ENCODE measurements around the gene ZMYM5. TPM values are rescaled to one million over a fixed set of nuclear protein-coding genes. Genes with fewer than 3 reads are reported as not detected.

Gene ZMYM5
- total and polyA plus RNA-seq, 3 experiments from 2014 or later, result 11.9 to 26.8 (median 12.2) TPM

GRCh38 chr13:19881641-19882040 lies 18.2 kb upstream of the ZMYM5 start:
- Mint-ChIP-seq H3K9me3 (no peaks in the 10 kb centered on the region), H3K36me3 (no peaks in the 10 kb centered on the region), H3K27me3 (peaks cover 4 to 17% of the 10 kb centered on the region in 2 donors), H3K4me3 (no peak overlapping the region), H3K27ac (no peak overlapping the region), H3K4me1 (no peaks in the 10 kb centered on the region)
- Histone ChIP-seq H3K27me3 (ENCODE audit: insufficient read depth, low read length, poor library complexity, severe bottlenecking) (no peaks in the 10 kb centered on the region), H3K36me3 (ENCODE audit: insufficient read depth, low read length) (no peaks in the 10 kb centered on the region), H3K4me3 (ENCODE audit: low read length) (no peak overlapping the region), H3K4me1 (ENCODE audit: insufficient read depth, low read length) (no peaks in the 10 kb centered on the region), H3K9me3 (ENCODE audit: low read length) (no peaks in the 10 kb centered on the region), H3K27ac (ENCODE audit: low read depth, low read length) (no peak overlapping the region)
- ChIA-PET POLR2A (no interaction called here), CTCF (interaction anchor here (0.8 kb wide), 1 partner anchor 10 kb away, joined by 4 read pairs; no protein-coding TSS in a partner anchor)
- DNase-seq, result no peak

- ChIA-PET POLR2A (interaction anchor here (0.6 to 2.4 kb wide), 4 partner anchors 83 to 95 kb away, joined by 3 to 30 read pairs (median 8); partner anchors contain the start of gene PSPC1), CTCF (interaction anchor here (0.7 to 1.7 kb wide), 7 partner anchors 12 to 93 kb away, joined by 3 to 10 read pairs (median 5); partner anchors contain the start of gene PSPC1)
- H3K36me3 Mint-ChIP-seq, result peaks cover 0 to 23% (median 0%) of the 10 kb centered on the region in 3 donors
- Histone ChIP-seq H3K36me3 (ENCODE audit: insufficient read depth, low read length) (no peaks in the 10 kb centered on the region), H3K27ac (ENCODE audit: low read depth, low read length) (peak overlapping the region; percentile 86), H3K27me3 (ENCODE audit: insufficient read depth, low read length, poor library complexity, severe bottlenecking) (no peaks in the 10 kb centered on the region), H3K4me3 (ENCODE audit: low read length) (peak overlapping the region; percentile 89), H3K4me1 (ENCODE audit: insufficient read depth, low read length) (peaks cover 17% of the 10 kb centered on the region), H3K9me3 (ENCODE audit: low read length) (no peaks in the 10 kb centered on the region)
- H3K27me3 Mint-ChIP-seq, result no peaks in the 10 kb centered on the region
- H3K4me3 Mint-ChIP-seq, result peak overlapping the region; percentile 87 to 96 (median 90)
- DNase-seq, result peak in 4 of 5 donors; percentile 57 to 86 (median 76)
- peaks cover 24 to 41% (median 35%) of the 10 kb centered on the region in 3 donors for H3K4me1 Mint-ChIP-seq
- H3K9me3 Mint-ChIP-seq, result no peaks in the 10 kb centered on the region
- peak overlapping the region; percentile 89 to 97 (median 94) for H3K27ac Mint-ChIP-seq
Measured at GRCh38 chr13:19864746-19865309, 1.4 kb upstream of the ZMYM5 start.

- Histone ChIP-seq H3K4me1 (ENCODE audit: insufficient read depth, low read length) (peaks cover 17% of the 10 kb centered on the region), H3K36me3 (ENCODE audit: insufficient read depth, low read length) (no peaks in the 10 kb centered on the region), H3K9me3 (ENCODE audit: low read length) (no peaks in the 10 kb centered on the region), H3K27me3 (ENCODE audit: insufficient read depth, low read length, poor library complexity, severe bottlenecking) (no peaks in the 10 kb centered on the region), H3K4me3 (ENCODE audit: low read length) (peak overlapping the region; percentile 89), H3K27ac (ENCODE audit: low read depth, low read length) (peak overlapping the region; percentile 86)
- Mint-ChIP-seq H3K36me3 (peaks cover 0 to 27% (median 0%) of the 10 kb centered on the region in 3 donors), H3K27ac (peak overlapping the region; percentile 89 to 97 (median 94)), H3K27me3 (no peaks in the 10 kb centered on the region), H3K4me3 (peak overlapping the region; percentile 87 to 96 (median 90)), H3K9me3 (no peaks in the 10 kb centered on the region), H3K4me1 (peaks cover 27 to 43% (median 39%) of the 10 kb centered on the region in 3 donors)
- peak; percentile 49 to 83 (median 74) for DNase-seq
- ChIA-PET CTCF (interaction anchor here (0.6 to 1.7 kb wide), 10 partner anchors 8 to 124 kb away, joined by 3 to 10 read pairs (median 3); partner anchors contain the start of gene PSPC1), POLR2A (interaction anchor here (0.6 to 2.4 kb wide), 11 partner anchors 10 to 1740 kb away, joined by 3 to 30 read pairs (median 5); partner anchors contain the start of genes MICU2, MPHOSPH8 and PSPC1)
Measured at GRCh38 chr13:19864024-19864745, 736 bp upstream of the ZMYM5 start.

GRCh38 chr13:19862481-19863313 lies 752 bp downstream of the ZMYM5 start:
- H3K4me3 ChIP-seq (ENCODE audit: low read length), result peak overlapping the region; percentile 89
- ChIA-PET CTCF (interaction anchor here (0.6 to 1.7 kb wide), 4 partner anchors 15 to 97 kb away, joined by 3 to 6 read pairs (median 4); no protein-coding TSS in a partner anchor), POLR2A (interaction anchor here (0.6 to 1.4 kb wide), 11 partner anchors 10 to 1741 kb away, joined by 3 to 11 read pairs (median 4); partner anchors contain the start of genes MICU2 and MPHOSPH8)
- H3K4me1 Mint-ChIP-seq, result peaks cover 35 to 55% (median 51%) of the 10 kb centered on the region in 3 donors
- peaks cover 0 to 38% (median 7%) of the 10 kb centered on the region in 3 donors for H3K36me3 Mint-ChIP-seq
- no peaks in the 10 kb centered on the region for H3K9me3 Mint-ChIP-seq
- H3K27ac Mint-ChIP-seq, result peak overlapping the region; percentile 89 to 99 (median 96)
- H3K4me3 Mint-ChIP-seq, result peak overlapping the region; percentile 87 to 98 (median 96)
- H3K4me1 ChIP-seq (ENCODE audit: insufficient read depth, low read length), result peaks cover 17% of the 10 kb centered on the region
- no peaks in the 10 kb centered on the region for H3K27me3 Mint-ChIP-seq
- DNase-seq, result peak; percentile 27 to 63 (median 44)
- no peaks in the 10 kb centered on the region for H3K9me3 ChIP-seq (ENCODE audit: low read length)
- no peaks in the 10 kb centered on the region for H3K27me3 ChIP-seq (ENCODE audit: insufficient read depth, low read length, poor library complexity, severe bottlenecking)
- peak overlapping the region; percentile 86 for H3K27ac ChIP-seq (ENCODE audit: low read depth, low read length)
- H3K36me3 ChIP-seq (ENCODE audit: insufficient read depth, low read length), result no peaks in the 10 kb centered on the region

GRCh38 chr13:19861762-19862161 lies 1.7 kb downstream of the ZMYM5 start:
- H3K27me3 Mint-ChIP-seq, result no peaks in the 10 kb centered on the region
- H3K27me3 ChIP-seq (ENCODE audit: insufficient read depth, low read length, poor library complexity, severe bottlenecking), result no peaks in the 10 kb centered on the region
- H3K27ac Mint-ChIP-seq, result peak overlapping the region; percentile 31 to 98 (median 96)
- H3K9me3 ChIP-seq (ENCODE audit: low read length), result no peaks in the 10 kb centered on the region
- DNase-seq, result no peak
- H3K36me3 Mint-ChIP-seq, result peaks cover 0 to 46% (median 11%) of the 10 kb centered on the region in 3 donors
- H3K9me3 Mint-ChIP-seq, result no peaks in the 10 kb centered on the region
- H3K27ac ChIP-seq (ENCODE audit: low read depth, low read length), result peak overlapping the region; percentile 86
- H3K36me3 ChIP-seq (ENCODE audit: insufficient read depth, low read length), result no peaks in the 10 kb centered on the region
- ChIA-PET POLR2A (interaction anchor here (0.6 to 1.4 kb wide), 4 partner anchors 20 to 229 kb away, joined by 3 to 5 read pairs (median 3); partner anchors contain the start of gene MPHOSPH8), CTCF (interaction anchor here (1.0 to 1.2 kb wide), 3 partner anchors 91 to 98 kb away, joined by 3 to 4 read pairs (median 4); no protein-coding TSS in a partner anchor)
- H3K4me3 ChIP-seq (ENCODE audit: low read length), result peak overlapping the region; percentile 63
- peaks cover 17% of the 10 kb centered on the region for H3K4me1 ChIP-seq (ENCODE audit: insufficient read depth, low read length)
- peaks cover 39 to 62% (median 59%) of the 10 kb centered on the region in 3 donors for H3K4me1 Mint-ChIP-seq
- H3K4me3 Mint-ChIP-seq, result peak overlapping the region; percentile 87 to 98 (median 96)

- Histone ChIP-seq H3K27me3 (ENCODE audit: insufficient read depth, low read length, poor library complexity, severe bottlenecking) (no peaks in the 10 kb centered on the region), H3K4me1 (ENCODE audit: insufficient read depth, low read length) (peaks cover 17% of the 10 kb centered on the region), H3K27ac (ENCODE audit: low read depth, low read length) (peak overlapping the region; percentile 86), H3K36me3 (ENCODE audit: insufficient read depth, low read length) (no peaks in the 10 kb centered on the region), H3K4me3 (ENCODE audit: low read length) (peak overlapping the region; percentile 7), H3K9me3 (ENCODE audit: low read length) (no peaks in the 10 kb centered on the region)
- ChIA-PET CTCF (interaction anchor here (0.6 to 1.2 kb wide), 6 partner anchors 71 to 246 kb away, joined by 3 to 4 read pairs (median 3); no protein-coding TSS in a partner anchor), POLR2A (interaction anchor here (0.6 to 0.8 kb wide), 3 partner anchors 70 to 228 kb away, joined by 3 to 5 read pairs (median 4); partner anchors contain the start of gene MPHOSPH8)
- Mint-ChIP-seq H3K27me3 (no peaks in the 10 kb centered on the region), H3K27ac (peak overlapping the region in 7 of 8 donors; percentile 71 to 98 (median 95)), H3K4me1 (peaks cover 39 to 62% (median 59%) of the 10 kb centered on the region in 3 donors), H3K9me3 (no peaks in the 10 kb centered on the region), H3K36me3 (peaks cover 0 to 48% (median 11%) of the 10 kb centered on the region in 3 donors), H3K4me3 (peak overlapping the region; percentile 87 to 98 (median 96))
- no peak for DNase-seq
Measured at GRCh38 chr13:19860884-19861655, 2.4 kb downstream of the ZMYM5 start.

Measured in CD8-positive, alpha-beta memory T cell (primary cell).